HepG2 (cell line): ENCODE results near the gene LAG3. TPM values are rescaled to one million over a fixed set of nuclear protein-coding genes. Genes with fewer than 3 reads are reported as not detected.

ENCODE experiments used
- ATAC-seq: fragments of 200-7000 bp; cut with Tn5 transposase; 3 replicates; pipeline ENCODE4 v1.9.1; 2020; ENCODE audit warnings: mild to moderate bottlenecking, moderate library complexity
- BruUV-seq: library from RNA; stranded (reverse); fragments of 400-500 nt; replicated peaks from 2 replicates; lab custom pipeline; 2021; lab: Mats Ljungman, UMichigan
- CTCF ChIA-PET: fragments of 300-600 bp; formaldehyde crosslinking; extraction: SDS; loops from one replicate; lab custom pipeline; 2021; ENCODE audit warnings: low total read pairs, inconsistent platforms, low intra/inter-chr PET ratio; lab: Yijun Ruan, JAX
- POLR2A ChIA-PET: fragments of 350-600 bp; sonication (Branson Sonifier 250); formaldehyde crosslinking; loops from one replicate; lab custom pipeline; 2020; ENCODE audit warnings: antibody characterized with exemption, inconsistent platforms; lab: Yijun Ruan, JAX
- DNase-seq: peaks from one replicate; pipeline ENCODE4 v3.0.0-alpha.2; 2015; ENCODE audit warnings: low spot score
- FAIRE-seq: peaks from 3 replicates; lab custom pipeline; 2011; peaks lifted over from hg19 to GRCh38; lab: Jason Lieb, UNC
- H2AFZ ChIP-seq: one replicate; pipeline ENCODE4 v1.6.1; 2011; ENCODE audit warnings: low read length, inconsistent platforms
- H3K27ac ChIP-seq: fragments of 300-600 bp; 3 replicates; pipeline ENCODE4 v1.8.0; 2011; ENCODE audit warnings: mixed run types, mild to moderate bottlenecking, mixed read lengths, low read length, inconsistent platforms; ENCODE audit not compliant: insufficient read depth; ENCODE audit errors: extremely low read length
- H3K27me3 ChIP-seq, 2 experiments: fragments of 200-600 bp in 1 of 2; 2 replicates in 1 of 2; 3 replicates in 1 of 2; pipeline versions ENCODE4 v1.6.0 to v1.8.0; 2011; ENCODE audit warnings: low read length in 2 of 2, mild to moderate bottlenecking in 2 of 2, moderate library complexity in 2 of 2, inconsistent platforms in 1 of 2; ENCODE audit not compliant: insufficient read depth in 2 of 2, control insufficient read depth in 1 of 2
- H3K36me3 ChIP-seq, 2 experiments: fragments of 200-600 bp in 1 of 2; replicated peaks in 1 of 2; 2 replicates in 1 of 2; 3 replicates in 1 of 2; pipeline versions ENCODE4 v1.5.1 to v1.8.0; 2011; ENCODE audit warnings: low read length in 2 of 2, inconsistent platforms in 1 of 2; ENCODE audit not compliant: insufficient read depth in 2 of 2, control insufficient read depth in 1 of 2
- H3K4me1 ChIP-seq: 2 replicates; pipeline ENCODE4 v1.5.1; 2012; ENCODE audit warnings: low read length, inconsistent platforms; ENCODE audit not compliant: insufficient read depth
- H3K4me2 ChIP-seq: 2 replicates; pipeline ENCODE4 v1.6.0; 2011; ENCODE audit warnings: low read depth, low read length, inconsistent platforms
- H3K4me3 ChIP-seq, 3 experiments: fragments of 200-600 bp in 1 of 3; sonication (generic), shearing (Covaris generic) in 1 of 3; replicated peaks in 1 of 3; 2 replicates each; pipeline ENCODE4 v1.5.1; 2011 to 2016; ENCODE audit warnings: low read length in 3 of 3, inconsistent platforms in 2 of 3, low read depth in 2 of 3, mild to moderate bottlenecking in 2 of 3, control low read depth in 1 of 3, mixed read lengths in 1 of 3; ENCODE audit not compliant: insufficient read depth in 1 of 3
- H3K79me2 ChIP-seq: one replicate; pipeline ENCODE4 v1.6.1; 2011; ENCODE audit warnings: low read length, inconsistent platforms; ENCODE audit not compliant: insufficient read depth
- H3K9ac ChIP-seq: 2 replicates; pipeline ENCODE4 v1.6.0; 2011; ENCODE audit warnings: mild to moderate bottlenecking, low read depth, low read length, inconsistent platforms; ENCODE audit not compliant: insufficient read depth
- H3K9me3 ChIP-seq: 2 replicates; pipeline ENCODE4 v1.5.1; 2012; ENCODE audit warnings: mild to moderate bottlenecking, low read length
- H4K20me1 ChIP-seq: 2 replicates; pipeline ENCODE4 v1.6.0; 2011; ENCODE audit warnings: inconsistent platforms, mild to moderate bottlenecking, low read length, moderate library complexity; ENCODE audit not compliant: insufficient read depth
- MAZ ChIP-seq, 2 experiments: sonication (generic) in 1 of 2; formaldehyde crosslinking in 1 of 2; IDR thresholded peaks; 2 replicates each; pipeline versions ENCODE4 v1.5.0 to v1.6.1; 2012 to 2020; ENCODE audit warnings: low read depth in 2 of 2, mild to moderate bottlenecking in 2 of 2, borderline replicate concordance in 1 of 2, improper control_type of control experiment in 1 of 2, low read length in 1 of 2, missing genetic modification reagents in 1 of 2, moderate library complexity in 1 of 2
- MBD4 ChIP-seq: IDR thresholded peaks from 2 replicates; pipeline ENCODE4 v1.6.1; 2012; ENCODE audit warnings: low read length, inconsistent platforms, borderline replicate concordance
- MIER3 ChIP-seq: IDR thresholded peaks from 2 replicates; pipeline ENCODE4 v1.6.1; 2016; ENCODE audit warnings: missing compliant biosample characterization, borderline replicate concordance
- TAF1 ChIP-seq: sonication (generic); formaldehyde crosslinking; IDR thresholded peaks from 2 replicates; pipeline ENCODE4 v1.4.0; 2020; ENCODE audit warnings: missing genetic modification reagents
- TARDBP ChIP-seq: sonication (generic); formaldehyde crosslinking; IDR thresholded peaks from 2 replicates; pipeline ENCODE4 v1.8.0; 2022; ENCODE audit warnings: mild to moderate bottlenecking, missing genetic modification reagents
- TCF7 ChIP-seq: sonication (generic); IDR thresholded peaks from 2 replicates; pipeline ENCODE4 v1.6.1; 2016; ENCODE audit warnings: antibody characterized with exemption, low read depth
- ZNF12 ChIP-seq: sonication (generic); formaldehyde crosslinking; IDR thresholded peaks from 2 replicates; pipeline ENCODE4 v1.5.0; 2020; ENCODE audit warnings: missing genetic modification reagents
- ZNF143 ChIP-seq: sonication (generic); formaldehyde crosslinking; IDR thresholded peaks from 2 replicates; pipeline ENCODE4 v1.4.0; 2020; ENCODE audit warnings: missing genetic modification reagents
- ZNF225 ChIP-seq: sonication (generic); formaldehyde crosslinking; IDR thresholded peaks from 2 replicates; pipeline ENCODE4 v1.4.0; 2020; ENCODE audit warnings: mild to moderate bottlenecking, missing genetic modification reagents
- ZNF329 ChIP-seq: sonication (generic); formaldehyde crosslinking; IDR thresholded peaks from 2 replicates; pipeline ENCODE4 v1.9.0; 2021; ENCODE audit warnings: low read depth, mild to moderate bottlenecking, missing genetic modification reagents
- ZNF724P ChIP-seq: sonication (generic); formaldehyde crosslinking; IDR thresholded peaks from 2 replicates; pipeline ENCODE4 v1.8.0; 2022; ENCODE audit warnings: missing genetic modification reagents, borderline replicate concordance
- ZNF776 ChIP-seq: sonication (generic); formaldehyde crosslinking; IDR thresholded peaks from 2 replicates; pipeline ENCODE4 v1.4.0; 2020; ENCODE audit warnings: mild to moderate bottlenecking, missing genetic modification reagents
- ZSCAN31 ChIP-seq: sonication (generic); formaldehyde crosslinking; IDR thresholded peaks from 2 replicates; pipeline ENCODE4 v1.5.0; 2020; ENCODE audit warnings: low read depth, mild to moderate bottlenecking, missing genetic modification reagents
- WGBS: methylation state at CpG from one replicate; pipeline ENCODE4 v1.1.6; 2017; ENCODE audit warnings: low lambda C conversion rate; 5-methylcytosine and 5-hydroxymethylcytosine counted together
- in situ Hi-C: cut with HindIII; loops from 2 replicates; pipeline ENCODE4 v1.10.0; 2017; ENCODE audit warnings: low pct_unique_long_range_greater_than_20kb; ENCODE audit not compliant: extremely low pct_ligation_motif_present
- intact Hi-C: fragments of 100-400 bp; cut with micrococcal nuclease; formaldehyde crosslinking; loops from one replicate; pipeline ENCODE4 v1.10.0; 2022; ENCODE audit not compliant: unreplicated experiment
- polyA plus RNA-seq, 8 experiments: library from polyadenylated mRNA; depleted of rRNA in 3 of 8; stranded (reverse) in 7 of 8; unstranded in 1 of 8; fragments of >200 nt; fragmentation: Illumina TruSeq in 4 of 8; extraction: Trizol in 4 of 8; gene quantifications; 2 replicates each; pipeline versions ENCODE4 v1.2.1 to v1.2.3, GENCODE V29; 2011 to 2016; ENCODE audit warnings: low read depth in 4 of 8, missing spikeins in 1 of 8, mixed read lengths in 1 of 8; ENCODE audit not compliant: insufficient read depth in 1 of 8
- total RNA-seq, 5 experiments: library from RNA; depleted of rRNA; stranded (reverse); fragments of >200 nt; fragmentation: Illumina TruSeq; extraction: Trizol; gene quantifications; 2 replicates each; pipeline ENCODE4 v1.2.3, GENCODE V29; 2016; ENCODE audit warnings: low read depth in 1 of 5
- TF ChIP-seq, protein P1 (sequence below): sonication (generic); formaldehyde crosslinking; IDR thresholded peaks from 2 replicates; pipeline ENCODE4 v1.5.0; 2020; ENCODE audit warnings: missing genetic modification reagents
- TF ChIP-seq, protein P2 (sequence below): sonication (generic); formaldehyde crosslinking; IDR thresholded peaks from 2 replicates; pipeline ENCODE4 v1.4.0; 2020; ENCODE audit warnings: mild to moderate bottlenecking, low read depth, missing genetic modification reagents
- TF ChIP-seq, protein P3 (sequence below): IDR thresholded peaks from 2 replicates; pipeline ENCODE4 v1.6.1; 2016; ENCODE audit warnings: low read depth
- TF ChIP-seq, protein P4 (sequence below): sonication (generic); formaldehyde crosslinking; IDR thresholded peaks from 2 replicates; pipeline ENCODE4 v1.5.1; 2020; ENCODE audit warnings: mild to moderate bottlenecking, missing genetic modification reagents, moderate library complexity

The LAG3 gene
- total and polyA plus RNA-seq, 2 of the 13 experiments (the other 11 are each of a cell fraction or from before 2014, with no cell fraction given), result 0.11 to 0.26 TPM

DNA sequence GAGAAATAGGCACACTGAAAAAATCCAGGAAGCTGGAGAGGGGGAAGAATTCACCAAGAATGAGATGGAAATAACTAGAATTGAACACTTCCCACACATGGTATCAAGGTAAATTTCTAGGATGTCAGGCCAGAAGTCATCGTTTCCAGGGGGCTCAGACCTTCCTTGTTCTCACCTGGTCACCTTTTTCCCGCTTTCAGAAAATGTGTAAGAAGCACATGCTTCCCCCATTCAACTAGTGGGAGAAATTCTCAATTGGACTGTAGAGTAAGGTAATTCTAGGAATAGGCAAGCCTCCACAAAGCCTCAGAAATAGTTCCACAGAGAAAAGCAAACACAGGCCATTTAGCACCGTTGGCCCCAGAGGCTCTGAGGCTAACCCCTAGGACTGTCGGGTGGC lies 8.9 kb upstream of the LAG3 start:
- H3K4me3 ChIP-seq, result peak overlapping the region; percentile 41 to 72 (median 51); a peak in 5 of 6 replicates
- intact Hi-C loops, result no loop called here
- peak; percentile 68 for FAIRE-seq
- no peaks in the 10 kb centered on the region for H3K9me3 ChIP-seq
- 0 out of 2 replicates have a peak, but pooled peaks cover 6% of the 10 kb centered on the region for H4K20me1 ChIP-seq
- no peaks in the 10 kb centered on the region for H3K27me3 ChIP-seq
- ChIA-PET POLR2A (interaction anchor here (0.6 to 2.4 kb wide), 2 partner anchors 10 to 39 kb away, joined by 3 to 11 read pairs; partner anchors contain the start of gene MLF2), CTCF (no interaction called here)
- H3K36me3 ChIP-seq, result no peaks in the 10 kb centered on the region
- DNase-seq, result no peak
- peak overlapping the region; percentile 54 for H3K27ac ChIP-seq
- in situ Hi-C loops, result no loop called here
- WGBS, result 17% methylated on average over 3 of the region's 4 CpGs
- no peak overlapping the region for H2AFZ ChIP-seq
- peaks cover 75% of the 10 kb centered on the region for H3K4me1 ChIP-seq
- BruUV-seq, result TSS peak; percentile 81
- ATAC-seq, result no peak
- H3K4me2 ChIP-seq, result peak overlapping the region; percentile 80
- peaks cover 14% of the 10 kb centered on the region for H3K79me2 ChIP-seq
- peak overlapping the region; percentile 62; the same call in 1 of the 2 replicates for H3K9ac ChIP-seq
- TF ChIP-seq, protein P1, sequence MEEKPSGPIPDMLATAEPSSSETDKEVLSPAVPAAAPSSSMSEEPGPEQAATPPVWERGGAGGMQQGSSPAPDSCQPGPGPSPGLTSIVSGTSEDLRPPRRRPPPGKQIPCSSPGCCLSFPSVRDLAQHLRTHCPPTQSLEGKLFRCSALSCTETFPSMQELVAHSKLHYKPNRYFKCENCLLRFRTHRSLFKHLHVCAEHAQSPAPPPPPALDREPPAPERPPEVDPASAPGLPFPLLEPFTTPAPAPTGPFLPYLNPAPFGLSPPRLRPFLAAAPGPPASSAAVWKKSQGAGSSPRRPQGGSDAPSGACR (CRISPR knock-in tag), result no peak
- TF ChIP-seq, protein P2, sequence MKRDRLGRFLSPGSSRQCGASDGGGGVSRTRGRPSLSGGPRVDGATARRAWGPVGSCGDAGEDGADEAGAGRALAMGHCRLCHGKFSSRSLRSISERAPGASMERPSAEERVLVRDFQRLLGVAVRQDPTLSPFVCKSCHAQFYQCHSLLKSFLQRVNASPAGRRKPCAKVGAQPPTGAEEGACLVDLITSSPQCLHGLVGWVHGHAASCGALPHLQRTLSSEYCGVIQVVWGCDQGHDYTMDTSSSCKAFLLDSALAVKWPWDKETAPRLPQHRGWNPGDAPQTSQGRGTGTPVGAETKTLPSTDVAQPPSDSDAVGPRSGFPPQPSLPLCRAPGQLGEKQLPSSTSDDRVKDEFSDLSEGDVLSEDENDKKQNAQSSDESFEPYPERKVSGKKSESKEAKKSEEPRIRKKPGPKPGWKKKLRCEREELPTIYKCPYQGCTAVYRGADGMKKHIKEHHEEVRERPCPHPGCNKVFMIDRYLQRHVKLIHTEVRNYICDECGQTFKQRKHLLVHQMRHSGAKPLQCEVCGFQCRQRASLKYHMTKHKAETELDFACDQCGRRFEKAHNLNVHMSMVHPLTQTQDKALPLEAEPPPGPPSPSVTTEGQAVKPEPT, result 0 out of 2 replicates have a peak, but pooled peaks have one; percentile 11
- TF ChIP-seq ZNF12 (CRISPR knock-in tag), result no peak
- no peak for TF ChIP-seq ZNF143 (CRISPR knock-in tag)
- no peak for TF ChIP-seq TARDBP (CRISPR knock-in tag)
- TF ChIP-seq, protein P3, sequence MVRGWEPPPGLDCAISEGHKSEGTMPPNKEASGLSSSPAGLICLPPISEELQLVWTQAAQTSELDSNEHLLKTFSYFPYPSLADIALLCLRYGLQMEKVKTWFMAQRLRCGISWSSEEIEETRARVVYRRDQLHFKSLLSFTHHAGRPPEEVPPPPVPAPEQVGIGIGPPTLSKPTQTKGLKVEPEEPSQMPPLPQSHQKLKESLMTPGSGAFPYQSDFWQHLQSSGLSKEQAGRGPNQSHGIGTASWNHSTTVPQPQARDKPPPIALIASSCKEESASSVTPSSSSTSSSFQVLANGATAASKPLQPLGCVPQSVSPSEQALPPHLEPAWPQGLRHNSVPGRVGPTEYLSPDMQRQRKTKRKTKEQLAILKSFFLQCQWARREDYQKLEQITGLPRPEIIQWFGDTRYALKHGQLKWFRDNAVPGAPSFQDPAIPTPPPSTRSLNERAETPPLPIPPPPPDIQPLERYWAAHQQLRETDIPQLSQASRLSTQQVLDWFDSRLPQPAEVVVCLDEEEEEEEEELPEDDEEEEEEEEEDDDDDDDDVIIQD (CRISPR knock-in tag), result no peak
- TF ChIP-seq, protein P4, sequence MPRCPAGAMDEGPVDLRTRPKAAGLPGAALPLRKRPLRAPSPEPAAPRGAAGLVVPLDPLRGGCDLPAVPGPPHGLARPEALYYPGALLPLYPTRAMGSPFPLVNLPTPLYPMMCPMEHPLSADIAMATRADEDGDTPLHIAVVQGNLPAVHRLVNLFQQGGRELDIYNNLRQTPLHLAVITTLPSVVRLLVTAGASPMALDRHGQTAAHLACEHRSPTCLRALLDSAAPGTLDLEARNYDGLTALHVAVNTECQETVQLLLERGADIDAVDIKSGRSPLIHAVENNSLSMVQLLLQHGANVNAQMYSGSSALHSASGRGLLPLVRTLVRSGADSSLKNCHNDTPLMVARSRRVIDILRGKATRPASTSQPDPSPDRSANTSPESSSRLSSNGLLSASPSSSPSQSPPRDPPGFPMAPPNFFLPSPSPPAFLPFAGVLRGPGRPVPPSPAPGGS, result no peak
- no peak for TF ChIP-seq TCF7
- TF ChIP-seq ZNF225 (CRISPR knock-in tag), result no peak
- no peak for TF ChIP-seq TAF1 (CRISPR knock-in tag)
- TF ChIP-seq MBD4, result no peak
- TF ChIP-seq MAZ (IDR thresholded peaks at IDR 0.05; ENCODE audit: borderline replicate concordance, low read depth, low read length), result no peak
- peak; percentile 5; the same call in 1 of the 2 replicates for TF ChIP-seq MAZ (CRISPR knock-in tag; IDR thresholded peaks at IDR 0.05; ENCODE audit: low read depth)
- TF ChIP-seq ZNF724P (CRISPR knock-in tag), result no peak
- TF ChIP-seq ZNF329, result no peak
- no peak for TF ChIP-seq ZNF776 (CRISPR knock-in tag)
- TF ChIP-seq MIER3 (CRISPR knock-in tag), result 0 out of 2 replicates have a peak, but pooled peaks have one; percentile 10
- TF ChIP-seq ZSCAN31 (CRISPR knock-in tag), result 0 out of 2 replicates have a peak, but pooled peaks have one; percentile 21
